SK-N-SH treated with all-trans-retinoic acid at 6 μM for 48 hours (cell line): ENCODE data around the gene PDIA4.
"Not testable (repeated sequence)": the region's sequence is repeated elsewhere in the genome, so short reads cannot be mapped to it uniquely, and the experiment has no call there.

ENCODE experiments used
- ATAC-seq: fragments of 200-7000 bp; cut with Tn5 transposase; 3 replicates; pipeline ENCODE4 v1.9.1; 2020; ENCODE audit warnings: mild to moderate bottlenecking, moderate library complexity
- BACH2 ChIP-seq: fragments of 250-450 bp; sonication (Bioruptor Pico); IDR thresholded peaks from 2 replicates; pipeline ENCODE4 v1.9.0; 2021; ENCODE audit warnings: mild to moderate bottlenecking, borderline replicate concordance
- ESRRG ChIP-seq: fragments of 250-450 bp; sonication (Bioruptor Pico); IDR thresholded peaks from 2 replicates; pipeline ENCODE4 v1.6.1; 2021; ENCODE audit warnings: mild to moderate bottlenecking
- GLIS3 ChIP-seq: fragments of 250-450 bp; sonication (Bioruptor Pico); IDR thresholded peaks from 2 replicates; pipeline ENCODE4 v1.5.0; 2020; ENCODE audit warnings: mild to moderate bottlenecking, moderate library complexity
- ISL1 ChIP-seq: fragments of 250-450 bp; sonication (Bioruptor Pico); IDR thresholded peaks from 2 replicates; pipeline ENCODE4 v2.1.2; 2022; ENCODE audit warnings: mild to moderate bottlenecking, moderate library complexity
- OSR1 ChIP-seq: fragments of 250-450 bp; sonication (Bioruptor Pico); IDR thresholded peaks from 2 replicates; pipeline ENCODE4 v1.8.0; 2022; ENCODE audit warnings: moderate library complexity, mild to moderate bottlenecking, inconsistent platforms
- PPARA ChIP-seq: fragments of 250-450 bp; sonication (Bioruptor Pico); IDR thresholded peaks from 2 replicates; pipeline ENCODE4 v1.5.0; 2020; ENCODE audit warnings: mild to moderate bottlenecking, borderline replicate concordance
- RARB ChIP-seq: fragments of 250-450 bp; sonication (Bioruptor Pico); IDR thresholded peaks from 2 replicates; pipeline ENCODE4 v1.8.0; 2021; ENCODE audit warnings: mild to moderate bottlenecking, moderate library complexity
- SNAI2 ChIP-seq: fragments of 250-450 bp; sonication (Bioruptor Pico); IDR thresholded peaks from 2 replicates; pipeline ENCODE4 v1.5.0; 2020; ENCODE audit warnings: mild to moderate bottlenecking, moderate library complexity
- TCF4 ChIP-seq: fragments of 250-450 bp; sonication (Bioruptor Pico); IDR thresholded peaks from 2 replicates; pipeline ENCODE4 v1.8.0; 2021; ENCODE audit warnings: mild to moderate bottlenecking, moderate library complexity, borderline replicate concordance
- TOX ChIP-seq: fragments of 250-450 bp; sonication (Bioruptor Pico); IDR thresholded peaks from 2 replicates; pipeline ENCODE4 v1.8.0; 2021; ENCODE audit warnings: mild to moderate bottlenecking, moderate library complexity, borderline replicate concordance
- ZC3H10 ChIP-seq: fragments of 250-450 bp; sonication (Bioruptor Pico); IDR thresholded peaks from 2 replicates; pipeline ENCODE4 v1.5.1; 2021; ENCODE audit warnings: mild to moderate bottlenecking, moderate library complexity
- ZFP3 ChIP-seq: fragments of 250-450 bp; sonication (Bioruptor Pico); IDR thresholded peaks from 2 replicates; pipeline ENCODE4 v1.5.0; 2020; ENCODE audit warnings: mild to moderate bottlenecking, moderate library complexity
- ZNF565 ChIP-seq: fragments of 450-650 bp; formaldehyde crosslinking; conservative IDR thresholded peaks from 2 replicates; pipeline ENCODE4 v1.5.0; 2020; ENCODE audit warnings: low read depth, mild to moderate bottlenecking, moderate library complexity
- ZNF70 ChIP-seq: fragments of 450-650 bp; formaldehyde crosslinking; IDR thresholded peaks from 2 replicates; pipeline ENCODE4 v1.5.0; 2020; ENCODE audit warnings: mild to moderate bottlenecking, moderate library complexity
- ZNF8 ChIP-seq: fragments of 450-650 bp; formaldehyde crosslinking; IDR thresholded peaks from 2 replicates; pipeline ENCODE4 v1.5.0; 2020; ENCODE audit warnings: mild to moderate bottlenecking, moderate library complexity
- TF ChIP-seq, protein P1 (sequence below): fragments of 250-450 bp; sonication (Bioruptor Pico); IDR thresholded peaks from 2 replicates; pipeline ENCODE4 v1.5.1; 2021; ENCODE audit warnings: mild to moderate bottlenecking, moderate library complexity
- TF ChIP-seq, protein P2 (sequence below): fragments of 250-450 bp; sonication (Bioruptor Pico); IDR thresholded peaks from 2 replicates; pipeline ENCODE4 v1.8.0; 2021; ENCODE audit warnings: low read depth, mild to moderate bottlenecking, moderate library complexity, borderline replicate concordance
- TF ChIP-seq, protein P3 (sequence below): fragments of 250-450 bp; sonication (Bioruptor Pico); IDR thresholded peaks from 2 replicates; pipeline ENCODE4 v1.5.0; 2020; ENCODE audit warnings: mild to moderate bottlenecking, moderate library complexity
- TF ChIP-seq, protein P4 (sequence below): fragments of 250-450 bp; sonication (Bioruptor Pico); IDR thresholded peaks from 2 replicates; pipeline ENCODE4 v1.5.1; 2020; ENCODE audit warnings: low read depth, mild to moderate bottlenecking, moderate library complexity
- TF ChIP-seq, protein P5 (sequence below): fragments of 250-450 bp; sonication (Bioruptor Pico); IDR thresholded peaks from 2 replicates; pipeline ENCODE4 v1.8.0; 2020; ENCODE audit warnings: mild to moderate bottlenecking, moderate library complexity, borderline replicate concordance

The PDIA4 gene

DNA sequence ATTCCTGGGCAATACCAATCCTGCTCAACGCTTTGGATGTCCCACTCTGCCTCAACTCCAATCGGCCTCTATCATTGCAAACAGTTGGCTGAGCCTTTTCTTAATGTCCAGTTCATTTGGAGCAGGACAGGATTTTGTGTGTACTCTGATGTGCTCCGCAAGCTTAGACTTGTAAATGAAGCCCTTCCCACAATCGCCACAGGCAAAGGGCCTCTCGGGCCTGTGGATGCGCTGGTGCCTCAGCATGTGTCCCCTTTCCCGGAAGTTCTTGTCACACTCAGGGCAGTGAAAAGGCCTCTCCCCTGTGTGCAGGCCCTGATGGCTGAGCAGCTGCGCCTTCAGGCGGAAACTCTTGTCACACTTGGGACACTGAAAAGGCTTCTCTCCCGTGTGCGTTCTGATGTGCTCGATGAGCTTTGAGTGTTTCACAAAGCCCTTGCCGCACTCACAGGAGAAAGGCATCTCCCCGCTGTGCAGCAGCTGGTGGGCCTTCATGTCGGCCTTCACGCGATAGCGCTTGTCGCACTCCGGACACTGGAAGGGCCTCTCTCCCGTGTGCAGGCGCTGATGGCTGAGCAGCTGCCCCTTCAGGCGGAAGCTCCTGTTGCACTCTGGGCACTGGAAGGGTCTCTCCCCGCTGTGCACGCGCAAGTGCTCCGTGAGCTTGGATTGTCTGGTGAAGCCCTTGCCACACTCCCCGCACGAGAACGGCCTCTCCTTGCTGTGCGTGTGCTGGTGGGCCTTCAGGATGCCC is 42.2 kb upstream of the PDIA4 start:
- no peak for ATAC-seq

DNA sequence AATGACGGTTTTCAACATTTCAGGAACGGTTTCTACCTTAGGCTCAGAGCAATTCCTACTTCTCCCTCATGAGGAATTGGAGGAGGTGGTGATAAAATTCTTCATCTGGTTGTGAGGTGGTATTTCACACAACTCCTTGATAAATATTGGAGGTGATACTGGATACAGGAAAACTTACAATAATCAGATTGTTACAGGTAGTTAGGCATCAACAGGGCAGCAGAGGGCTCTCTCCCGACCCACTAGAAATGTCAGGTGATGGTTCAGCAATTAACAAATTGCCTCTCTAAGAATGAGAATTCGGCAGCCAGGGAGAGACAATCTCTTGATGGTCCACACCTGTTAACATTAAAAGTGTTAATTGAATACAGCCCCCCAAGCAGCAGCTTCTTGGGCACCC is 39.6 kb upstream of the PDIA4 start:
- no peak for ATAC-seq
- TF ChIP-seq ISL1 (CRISPR knock-in tag) (no peak), SNAI2 (CRISPR knock-in tag) (no peak), ZNF70 (CRISPR knock-in tag) (no peak), ZNF8 (CRISPR knock-in tag) (no peak), ZC3H10 (CRISPR knock-in tag) (no peak), RARB (CRISPR knock-in tag) (no peak), ZNF565 (CRISPR knock-in tag) (no peak)

More for the DNA sequence above, 42.2 kb upstream of the PDIA4 start:
- TF ChIP-seq ZNF8 (CRISPR knock-in tag) (no peak), ZNF70 (CRISPR knock-in tag) (no peak), ZC3H10 (CRISPR knock-in tag) (no peak), RARB (CRISPR knock-in tag) (no peak), GLIS3 (CRISPR knock-in tag) (no peak)
- TF ChIP-seq, protein P1, sequence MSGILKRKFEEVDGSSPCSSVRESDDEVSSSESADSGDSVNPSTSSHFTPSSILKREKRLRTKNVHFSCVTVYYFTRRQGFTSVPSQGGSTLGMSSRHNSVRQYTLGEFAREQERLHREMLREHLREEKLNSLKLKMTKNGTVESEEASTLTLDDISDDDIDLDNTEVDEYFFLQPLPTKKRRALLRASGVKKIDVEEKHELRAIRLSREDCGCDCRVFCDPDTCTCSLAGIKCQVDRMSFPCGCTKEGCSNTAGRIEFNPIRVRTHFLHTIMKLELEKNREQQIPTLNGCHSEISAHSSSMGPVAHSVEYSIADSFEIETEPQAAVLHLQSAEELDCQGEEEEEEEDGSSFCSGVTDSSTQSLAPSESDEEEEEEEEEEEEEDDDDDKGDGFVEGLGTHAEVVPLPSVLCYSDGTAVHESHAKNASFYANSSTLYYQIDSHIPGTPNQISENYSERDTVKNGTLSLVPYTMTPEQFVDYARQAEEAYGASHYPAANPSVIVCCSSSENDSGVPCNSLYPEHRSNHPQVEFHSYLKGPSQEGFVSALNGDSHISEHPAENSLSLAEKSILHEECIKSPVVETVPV (CRISPR knock-in tag): no peak

DNA sequence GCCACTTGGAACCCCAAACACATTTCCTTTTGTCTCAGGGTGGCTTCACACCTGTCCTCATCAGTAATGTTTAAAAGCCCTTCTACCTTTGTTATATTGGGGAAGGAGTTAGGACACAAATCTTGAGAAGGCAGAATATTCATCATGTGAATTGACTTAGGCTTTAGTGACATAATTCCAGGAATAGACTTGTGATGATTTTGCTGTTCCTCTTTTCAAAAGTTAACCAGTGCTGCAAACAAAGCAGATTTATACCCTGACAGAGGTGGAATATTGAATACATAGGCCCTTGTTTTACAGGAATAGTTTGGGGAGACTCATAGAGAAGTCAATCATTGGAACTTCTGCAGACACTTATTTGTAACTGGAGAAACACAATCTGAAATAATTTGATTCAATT is 35.2 kb upstream of the PDIA4 start:
- TF ChIP-seq, protein P2, sequence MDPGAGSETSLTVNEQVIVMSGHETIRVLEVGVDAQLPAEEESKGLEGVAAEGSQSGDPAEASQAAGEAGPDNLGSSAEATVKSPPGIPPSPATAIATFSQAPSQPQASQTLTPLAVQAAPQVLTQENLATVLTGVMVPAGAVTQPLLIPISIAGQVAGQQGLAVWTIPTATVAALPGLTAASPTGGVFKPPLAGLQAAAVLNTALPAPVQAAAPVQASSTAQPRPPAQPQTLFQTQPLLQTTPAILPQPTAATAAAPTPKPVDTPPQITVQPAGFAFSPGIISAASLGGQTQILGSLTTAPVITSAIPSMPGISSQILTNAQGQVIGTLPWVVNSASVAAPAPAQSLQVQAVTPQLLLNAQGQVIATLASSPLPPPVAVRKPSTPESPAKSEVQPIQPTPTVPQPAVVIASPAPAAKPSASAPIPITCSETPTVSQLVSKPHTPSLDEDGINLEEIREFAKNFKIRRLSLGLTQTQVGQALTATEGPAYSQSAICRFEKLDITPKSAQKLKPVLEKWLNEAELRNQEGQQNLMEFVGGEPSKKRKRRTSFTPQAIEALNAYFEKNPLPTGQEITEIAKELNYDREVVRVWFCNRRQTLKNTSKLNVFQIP (CRISPR knock-in tag): no peak
- no peak for TF ChIP-seq ZFP3 (CRISPR knock-in tag)
- TF ChIP-seq ISL1 (CRISPR knock-in tag): no peak
- TF ChIP-seq TCF4 (CRISPR knock-in tag): no peak
- no peak for TF ChIP-seq TOX (CRISPR knock-in tag)
- TF ChIP-seq PPARA (CRISPR knock-in tag): no peak
- TF ChIP-seq OSR1 (CRISPR knock-in tag): no peak
- TF ChIP-seq ZNF8 (CRISPR knock-in tag): no peak
- TF ChIP-seq, protein P3, sequence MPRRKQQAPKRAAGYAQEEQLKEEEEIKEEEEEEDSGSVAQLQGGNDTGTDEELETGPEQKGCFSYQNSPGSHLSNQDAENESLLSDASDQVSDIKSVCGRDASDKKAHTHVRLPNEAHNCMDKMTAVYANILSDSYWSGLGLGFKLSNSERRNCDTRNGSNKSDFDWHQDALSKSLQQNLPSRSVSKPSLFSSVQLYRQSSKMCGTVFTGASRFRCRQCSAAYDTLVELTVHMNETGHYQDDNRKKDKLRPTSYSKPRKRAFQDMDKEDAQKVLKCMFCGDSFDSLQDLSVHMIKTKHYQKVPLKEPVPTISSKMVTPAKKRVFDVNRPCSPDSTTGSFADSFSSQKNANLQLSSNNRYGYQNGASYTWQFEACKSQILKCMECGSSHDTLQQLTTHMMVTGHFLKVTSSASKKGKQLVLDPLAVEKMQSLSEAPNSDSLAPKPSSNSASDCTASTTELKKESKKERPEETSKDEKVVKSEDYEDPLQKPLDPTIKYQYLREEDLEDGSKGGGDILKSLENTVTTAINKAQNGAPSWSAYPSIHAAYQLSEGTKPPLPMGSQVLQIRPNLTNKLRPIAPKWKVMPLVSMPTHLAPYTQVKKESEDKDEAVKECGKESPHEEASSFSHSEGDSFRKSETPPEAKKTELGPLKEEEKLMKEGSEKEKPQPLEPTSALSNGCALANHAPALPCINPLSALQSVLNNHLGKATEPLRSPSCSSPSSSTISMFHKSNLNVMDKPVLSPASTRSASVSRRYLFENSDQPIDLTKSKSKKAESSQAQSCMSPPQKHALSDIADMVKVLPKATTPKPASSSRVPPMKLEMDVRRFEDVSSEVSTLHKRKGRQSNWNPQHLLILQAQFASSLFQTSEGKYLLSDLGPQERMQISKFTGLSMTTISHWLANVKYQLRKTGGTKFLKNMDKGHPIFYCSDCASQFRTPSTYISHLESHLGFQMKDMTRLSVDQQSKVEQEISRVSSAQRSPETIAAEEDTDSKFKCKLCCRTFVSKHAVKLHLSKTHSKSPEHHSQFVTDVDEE (CRISPR knock-in tag): no peak
- TF ChIP-seq GLIS3 (CRISPR knock-in tag): no peak
- TF ChIP-seq ZNF70 (CRISPR knock-in tag): no peak
- TF ChIP-seq, protein P4, sequence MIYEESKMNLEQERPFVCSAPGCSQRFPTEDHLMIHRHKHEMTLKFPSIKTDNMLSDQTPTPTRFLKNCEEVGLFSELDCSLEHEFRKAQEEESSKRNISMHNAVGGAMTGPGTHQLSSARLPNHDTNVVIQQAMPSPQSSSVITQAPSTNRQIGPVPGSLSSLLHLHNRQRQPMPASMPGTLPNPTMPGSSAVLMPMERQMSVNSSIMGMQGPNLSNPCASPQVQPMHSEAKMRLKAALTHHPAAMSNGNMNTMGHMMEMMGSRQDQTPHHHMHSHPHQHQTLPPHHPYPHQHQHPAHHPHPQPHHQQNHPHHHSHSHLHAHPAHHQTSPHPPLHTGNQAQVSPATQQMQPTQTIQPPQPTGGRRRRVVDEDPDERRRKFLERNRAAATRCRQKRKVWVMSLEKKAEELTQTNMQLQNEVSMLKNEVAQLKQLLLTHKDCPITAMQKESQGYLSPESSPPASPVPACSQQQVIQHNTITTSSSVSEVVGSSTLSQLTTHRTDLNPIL: no peak
- TF ChIP-seq ZC3H10 (CRISPR knock-in tag): no peak
- no peak for TF ChIP-seq ESRRG (CRISPR knock-in tag)
- TF ChIP-seq RARB (CRISPR knock-in tag): no peak
- no peak for TF ChIP-seq ZNF565 (CRISPR knock-in tag)
- TF ChIP-seq, protein P5, sequence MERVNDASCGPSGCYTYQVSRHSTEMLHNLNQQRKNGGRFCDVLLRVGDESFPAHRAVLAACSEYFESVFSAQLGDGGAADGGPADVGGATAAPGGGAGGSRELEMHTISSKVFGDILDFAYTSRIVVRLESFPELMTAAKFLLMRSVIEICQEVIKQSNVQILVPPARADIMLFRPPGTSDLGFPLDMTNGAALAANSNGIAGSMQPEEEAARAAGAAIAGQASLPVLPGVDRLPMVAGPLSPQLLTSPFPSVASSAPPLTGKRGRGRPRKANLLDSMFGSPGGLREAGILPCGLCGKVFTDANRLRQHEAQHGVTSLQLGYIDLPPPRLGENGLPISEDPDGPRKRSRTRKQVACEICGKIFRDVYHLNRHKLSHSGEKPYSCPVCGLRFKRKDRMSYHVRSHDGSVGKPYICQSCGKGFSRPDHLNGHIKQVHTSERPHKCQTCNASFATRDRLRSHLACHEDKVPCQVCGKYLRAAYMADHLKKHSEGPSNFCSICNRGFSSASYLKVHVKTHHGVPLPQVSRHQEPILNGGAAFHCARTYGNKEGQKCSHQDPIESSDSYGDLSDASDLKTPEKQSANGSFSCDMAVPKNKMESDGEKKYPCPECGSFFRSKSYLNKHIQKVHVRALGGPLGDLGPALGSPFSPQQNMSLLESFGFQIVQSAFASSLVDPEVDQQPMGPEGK: no peak
- TF ChIP-seq BACH2: no peak
- ATAC-seq: no peak

DNA sequence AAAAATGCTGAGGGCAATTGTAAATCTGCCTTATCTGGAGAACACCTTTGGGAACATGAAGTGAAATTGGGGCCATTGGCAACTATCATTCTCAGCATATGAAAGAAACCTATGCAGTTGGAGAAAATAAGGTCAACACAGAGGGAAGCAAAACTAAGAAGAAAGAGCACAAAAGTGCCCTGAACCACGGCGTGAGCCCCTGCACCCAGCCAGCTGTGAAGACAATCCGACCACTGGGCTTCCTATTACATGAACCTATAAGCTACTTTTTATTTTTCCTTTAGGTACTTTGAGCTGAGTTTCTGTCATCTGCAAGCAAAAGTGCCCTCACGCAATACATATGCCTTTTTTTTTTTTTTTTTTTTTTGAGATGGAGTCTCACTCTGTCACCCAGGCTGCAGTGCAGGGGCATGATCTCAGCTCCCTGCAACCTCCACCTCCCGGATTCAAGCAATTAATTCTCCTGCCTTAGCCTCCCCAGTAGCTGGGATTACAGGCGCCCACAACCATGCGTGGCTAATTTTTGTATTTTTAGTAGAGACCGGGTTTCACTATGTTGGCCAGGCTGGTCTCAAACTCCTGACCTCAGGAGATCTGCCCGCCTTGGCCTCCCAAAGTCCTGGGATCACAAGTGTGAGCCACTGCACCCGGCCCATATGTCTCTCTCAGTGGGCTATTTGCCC is 34.1 kb upstream of the PDIA4 start:
- ATAC-seq: not testable (repeated sequence)
